Posterior cingulate gyrus (tissue), 11 donors: ENCODE results near the gene FYCO1.

Source experiments
- DNase-seq, 10 donors: peaks; one replicate each; pipeline versions ENCODE4 v3.0.0 to v3.0.0-alpha.2; 2020 to 2021; ENCODE audit warnings: mixed read lengths in 3 of 10
- intact Hi-C: fragments of 100-400 bp; cut with DNase I; formaldehyde crosslinking; loops from one replicate; pipeline ENCODE4 v1.15.1; 2023

The FYCO1 gene

DNA sequence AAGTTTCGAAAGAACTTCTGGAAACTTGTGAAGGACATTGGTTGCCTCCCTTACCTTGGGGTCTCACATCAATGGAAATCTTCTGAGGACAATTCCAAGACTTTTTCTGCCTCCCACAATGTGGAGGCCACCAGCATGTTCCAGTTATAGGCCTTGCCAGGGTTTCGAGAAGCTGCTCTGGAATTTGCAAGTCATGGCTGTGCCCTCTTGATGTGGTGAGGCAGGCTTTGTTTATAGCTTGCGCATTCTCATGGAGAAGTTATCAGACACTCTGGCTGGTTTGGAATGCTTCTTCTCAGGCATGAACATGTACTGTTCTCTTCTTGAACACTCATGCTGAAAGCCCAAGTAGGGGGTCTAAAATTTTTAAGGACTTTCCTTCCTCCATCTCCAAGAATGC is 48.3 kb downstream of the FYCO1 start:
- intact Hi-C loops: no loop called here

DNA sequence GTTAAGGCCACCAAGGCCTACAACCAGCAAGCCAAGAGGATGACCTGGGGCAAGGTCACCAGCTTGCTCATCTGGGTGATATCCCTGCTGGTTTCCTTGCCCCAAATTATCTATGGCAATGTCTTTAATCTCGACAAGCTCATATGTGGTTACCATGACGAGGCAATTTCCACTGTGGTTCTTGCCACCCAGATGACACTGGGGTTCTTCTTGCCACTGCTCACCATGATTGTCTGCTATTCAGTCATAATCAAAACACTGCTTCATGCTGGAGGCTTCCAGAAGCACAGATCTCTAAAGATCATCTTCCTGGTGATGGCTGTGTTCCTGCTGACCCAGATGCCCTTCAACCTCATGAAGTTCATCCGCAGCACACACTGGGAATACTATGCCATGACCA is 48.7 kb downstream of the FYCO1 start:
- intact Hi-C loops: no loop called here

More for the DNA sequence above, 48.3 kb downstream of the FYCO1 start:
- no peak for DNase-seq

DNA sequence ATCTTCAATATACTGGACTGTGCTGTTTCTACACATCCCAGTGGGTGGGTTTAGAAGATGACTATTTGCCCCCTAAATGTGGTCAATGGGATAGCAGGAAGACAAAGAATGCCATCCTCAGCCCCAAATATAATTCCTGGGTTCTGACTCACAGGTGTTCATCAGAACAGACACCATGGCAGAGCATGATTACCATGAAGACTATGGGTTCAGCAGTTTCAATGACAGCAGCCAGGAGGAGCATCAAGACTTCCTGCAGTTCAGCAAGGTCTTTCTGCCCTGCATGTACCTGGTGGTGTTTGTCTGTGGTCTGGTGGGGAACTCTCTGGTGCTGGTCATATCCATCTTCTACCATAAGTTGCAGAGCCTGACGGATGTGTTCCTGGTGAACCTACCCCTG is 49.3 kb downstream of the FYCO1 start:
- intact Hi-C loops: no loop called here
- DNase-seq: no peak

More for the DNA sequence above, 48.7 kb downstream of the FYCO1 start:
- DNase-seq: no peak

DNA sequence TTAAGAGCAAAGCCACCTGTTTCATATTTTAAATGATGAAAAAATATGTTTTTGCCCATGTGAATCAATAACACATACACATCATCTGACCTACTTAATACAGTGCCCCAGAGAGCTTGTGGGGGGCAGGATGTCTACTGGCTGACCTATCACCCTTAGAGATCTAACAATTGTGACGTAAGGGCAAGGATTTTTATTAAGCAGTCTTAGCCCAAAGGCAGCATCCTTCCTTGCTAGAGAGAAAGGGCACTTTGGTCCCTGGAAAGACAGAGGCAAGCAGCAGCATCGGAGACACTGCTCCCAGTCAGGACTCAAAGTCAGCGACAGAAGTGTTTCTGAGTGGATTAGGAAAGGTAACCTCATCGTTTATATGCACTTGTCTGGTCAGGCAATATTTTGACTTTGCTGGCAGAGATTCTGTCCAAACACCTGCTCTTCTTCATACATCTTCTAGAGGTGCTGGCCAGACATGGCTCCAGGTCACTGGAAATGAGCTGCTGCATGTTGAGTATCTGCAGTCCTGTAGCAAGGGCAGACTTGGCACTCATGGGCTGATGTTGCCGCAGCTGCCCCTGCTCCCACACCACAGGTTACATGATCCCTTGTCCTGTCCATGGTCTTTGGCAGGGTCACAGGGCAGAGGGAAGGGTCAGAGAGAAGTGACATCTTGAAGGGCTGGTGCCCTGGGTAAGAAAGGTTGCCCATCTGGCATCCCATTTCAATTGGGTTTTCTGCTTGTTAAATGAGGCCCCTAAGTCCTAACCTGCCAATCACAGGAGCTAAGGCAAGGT is 50.6 kb downstream of the FYCO1 start:
- no peak for DNase-seq
- intact Hi-C loops: no loop called here

DNA sequence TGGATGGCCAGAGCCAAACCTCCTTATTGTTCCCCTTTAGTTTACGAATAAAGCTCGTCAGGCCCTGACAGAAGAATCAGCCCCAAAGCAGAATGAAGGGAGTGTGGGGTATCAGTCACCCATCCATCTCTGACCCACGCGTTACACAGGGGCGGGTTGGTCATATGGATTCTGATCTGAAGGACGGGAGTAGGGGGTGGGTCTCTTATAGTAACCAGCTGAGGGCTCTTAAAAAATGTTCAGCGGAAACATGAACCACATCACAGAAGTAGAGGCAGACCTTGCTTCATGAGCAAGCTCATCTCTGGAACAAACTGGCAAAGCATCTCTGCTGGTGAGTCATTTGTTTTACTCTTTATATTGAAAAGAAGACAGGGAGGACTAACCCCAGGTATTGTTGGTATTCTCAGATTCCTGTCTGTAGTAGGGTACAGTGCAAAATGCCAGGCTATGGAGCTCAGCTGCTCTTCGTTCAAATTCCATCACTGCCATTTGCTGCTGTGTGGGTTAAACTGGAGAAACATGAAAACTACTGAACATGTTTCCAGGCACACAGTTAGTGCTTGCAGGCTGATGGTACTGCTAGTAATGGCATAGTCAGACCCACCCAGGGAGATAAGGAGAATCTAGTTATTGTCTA is 52.3 kb downstream of the FYCO1 start, which contains the start of gene CXCR6:
TSS of gene CXCR6 (plus strand) at position 258 of the 640 bp plus-strand sequence. CDS start 3,018 bp downstream, outside the sequence.
- intact Hi-C loops: no loop called here
- DNase-seq: no peak

DNA sequence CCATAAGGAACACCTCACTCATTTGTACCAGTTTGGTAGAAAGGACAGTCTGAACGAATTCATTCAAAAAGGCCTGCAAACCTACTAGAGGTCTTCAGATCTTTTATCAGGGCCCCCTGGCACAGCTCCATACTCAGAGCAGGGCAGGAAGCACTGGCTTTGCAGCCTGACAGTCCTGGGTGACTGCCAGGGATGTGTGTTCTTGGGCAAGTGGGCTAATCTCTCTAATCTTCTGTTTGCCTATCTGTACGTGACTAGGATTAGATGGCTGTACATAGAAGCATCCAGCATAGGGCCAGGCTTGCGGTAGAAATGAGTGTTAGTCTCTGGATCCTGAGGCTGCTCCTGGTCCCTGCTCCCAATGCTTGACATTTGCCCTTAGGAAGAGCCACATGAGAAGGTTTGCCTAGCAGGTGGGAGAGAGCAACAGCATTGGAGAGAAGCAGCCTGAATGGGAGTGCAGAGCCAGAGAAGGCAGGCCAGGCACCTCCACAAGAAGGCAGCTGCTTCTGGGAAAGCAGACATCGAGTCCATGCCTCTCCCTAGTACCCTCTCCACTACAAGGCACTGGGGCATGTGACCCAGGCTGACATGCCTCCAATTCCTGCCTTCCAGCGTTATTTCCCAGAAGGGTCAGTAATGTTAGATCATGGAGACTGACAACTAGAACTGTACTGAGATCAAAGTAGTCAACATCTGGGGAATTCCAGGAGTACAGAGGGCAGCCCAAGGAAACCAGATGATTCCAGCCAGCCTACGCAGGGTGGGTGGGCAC is 53.4 kb downstream of the FYCO1 start:
- peak in 1 of 10 donors; percentile 52 for DNase-seq
- intact Hi-C loops: no loop called here

DNA sequence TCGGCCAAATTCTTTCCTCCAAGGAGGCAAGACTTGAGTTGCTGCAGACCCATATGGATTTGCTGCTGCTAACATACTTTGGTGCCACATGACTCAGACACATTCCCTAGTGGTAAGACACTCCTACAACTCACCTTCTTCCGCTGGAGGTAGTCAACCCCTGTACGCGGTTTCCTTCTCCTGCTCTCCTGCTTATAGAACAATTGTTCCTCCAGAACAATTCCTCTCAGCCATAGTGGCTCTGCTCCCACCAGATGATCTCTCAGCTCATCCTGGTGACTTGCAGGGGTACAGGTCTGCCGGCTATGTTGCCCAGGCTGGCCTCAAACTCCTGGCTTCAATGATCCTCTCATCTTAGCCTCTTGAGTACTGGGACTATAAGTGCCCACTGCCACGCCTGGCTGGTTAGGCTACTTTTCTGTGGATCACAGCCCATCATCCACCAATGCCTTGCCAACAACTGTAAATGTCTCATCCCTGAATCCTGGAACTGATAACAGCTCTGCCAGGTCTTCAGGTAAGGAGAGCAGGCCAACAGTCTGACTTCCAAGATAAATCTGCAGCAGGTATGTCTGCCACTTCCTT is 54.8 kb downstream of the FYCO1 start:
- intact Hi-C loops: no loop called here
- no peak for DNase-seq

DNA sequence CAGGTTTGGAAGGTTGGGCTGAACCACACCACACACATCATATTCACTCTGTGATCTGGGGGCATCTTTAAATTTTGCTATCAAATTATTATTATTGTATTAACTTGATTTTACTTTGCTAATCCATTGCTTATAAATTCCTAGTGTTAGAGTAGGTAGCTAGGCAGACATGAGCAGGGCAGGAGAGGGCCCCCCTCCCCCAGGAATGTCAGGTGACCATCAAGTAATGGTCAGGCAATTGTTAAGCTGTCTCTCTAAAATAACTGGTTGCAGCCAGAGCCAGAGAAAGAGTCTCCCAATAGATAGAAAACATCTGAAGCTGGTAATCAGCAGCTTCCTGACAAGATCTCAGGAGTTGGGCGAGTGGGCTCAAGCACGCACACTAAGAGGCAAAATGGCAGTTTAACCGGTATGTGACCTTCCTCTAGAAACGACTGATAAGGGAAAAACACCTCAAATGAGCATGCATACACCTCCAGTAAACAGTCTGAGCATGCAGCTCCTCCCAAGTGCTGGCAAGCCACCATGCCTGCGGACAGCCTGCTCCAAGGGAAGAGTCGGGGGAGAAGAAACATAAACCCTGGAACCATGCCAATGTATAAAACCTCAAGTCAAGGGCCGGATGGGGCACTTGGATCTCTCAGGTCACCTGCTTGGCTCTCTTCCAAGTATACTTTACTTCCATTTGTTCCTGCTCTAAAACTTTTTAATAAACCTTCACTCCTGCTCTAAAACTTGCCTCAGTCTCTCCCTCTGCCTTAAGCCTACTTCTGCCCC is 55.4 kb downstream of the FYCO1 start:
- intact Hi-C loops: no loop called here
- peak in 1 of 10 donors; percentile 62 for DNase-seq

DNA sequence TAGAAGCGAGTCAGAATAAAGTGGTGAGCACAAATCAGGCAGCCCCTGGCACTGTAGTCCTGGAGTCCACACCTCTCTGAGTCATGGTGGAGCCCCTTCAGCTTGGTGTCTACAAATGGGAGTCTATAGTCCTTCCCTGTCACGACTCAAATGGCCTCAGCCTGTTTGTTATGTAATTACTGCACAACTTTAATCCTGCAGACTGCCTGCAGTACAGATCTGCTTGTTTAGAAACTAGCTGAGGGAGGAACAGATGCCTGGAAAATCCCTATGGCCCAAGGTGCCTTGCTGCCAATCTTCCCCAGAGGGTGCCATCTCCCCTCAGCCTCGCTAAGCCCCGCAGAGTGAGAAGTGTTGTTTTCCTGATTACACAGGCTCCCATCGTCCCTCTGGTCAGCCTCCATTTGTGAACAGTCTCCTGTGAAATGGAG is 56.3 kb downstream of the FYCO1 start:
- intact Hi-C loops: loop anchor here (1.0 to 10.0 kb wide), 3 partner anchors 140 to 897 kb away; partner anchors contain the start of gene CCR5
- peak in 1 of 10 donors; percentile 73 for DNase-seq

DNA sequence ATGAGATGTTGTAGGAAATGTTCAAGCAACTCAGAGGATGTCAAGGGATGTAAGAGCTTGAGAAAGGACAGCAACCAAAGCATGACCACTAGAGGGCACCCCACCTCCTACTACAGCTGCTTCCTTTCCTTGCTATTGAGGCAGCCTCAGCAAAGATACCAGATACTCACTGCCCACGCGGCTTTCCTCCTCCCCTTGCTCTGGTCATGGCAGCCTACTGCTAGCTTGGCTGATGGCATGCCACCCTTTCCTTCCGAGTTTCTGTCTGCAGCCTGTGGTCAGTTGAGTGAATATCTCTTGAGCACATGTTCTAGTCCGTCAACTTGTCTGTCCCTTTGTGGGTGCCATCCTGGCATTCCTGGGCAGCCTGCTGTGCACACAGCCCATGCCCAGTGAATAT is 56.8 kb downstream of the FYCO1 start:
- peak; percentile 71 to 97 (median 88) for DNase-seq
- intact Hi-C loops: loop anchor here (1.0 to 10.0 kb wide), 3 partner anchors 140 to 897 kb away; partner anchors contain the start of gene CCR5

DNA sequence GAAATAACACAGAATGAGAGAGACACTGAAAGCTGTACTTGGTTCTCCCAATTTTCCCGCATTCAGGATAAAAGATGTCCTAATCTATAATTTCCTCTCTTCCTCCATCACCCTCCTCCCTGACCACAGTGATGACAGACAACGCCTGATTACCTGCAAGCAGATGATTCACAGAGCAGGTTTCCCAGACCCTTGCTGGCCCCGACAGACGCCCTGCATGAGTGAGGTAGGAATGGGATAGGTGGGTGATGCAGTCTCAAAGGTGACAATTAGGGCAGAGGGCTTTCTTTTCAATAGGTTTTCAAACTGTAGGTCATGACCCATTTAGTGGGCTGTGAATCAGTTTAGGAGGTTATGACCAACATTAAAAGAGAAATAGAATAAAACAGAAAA is 57.6 kb downstream of the FYCO1 start:
- DNase-seq: no peak

DNA sequence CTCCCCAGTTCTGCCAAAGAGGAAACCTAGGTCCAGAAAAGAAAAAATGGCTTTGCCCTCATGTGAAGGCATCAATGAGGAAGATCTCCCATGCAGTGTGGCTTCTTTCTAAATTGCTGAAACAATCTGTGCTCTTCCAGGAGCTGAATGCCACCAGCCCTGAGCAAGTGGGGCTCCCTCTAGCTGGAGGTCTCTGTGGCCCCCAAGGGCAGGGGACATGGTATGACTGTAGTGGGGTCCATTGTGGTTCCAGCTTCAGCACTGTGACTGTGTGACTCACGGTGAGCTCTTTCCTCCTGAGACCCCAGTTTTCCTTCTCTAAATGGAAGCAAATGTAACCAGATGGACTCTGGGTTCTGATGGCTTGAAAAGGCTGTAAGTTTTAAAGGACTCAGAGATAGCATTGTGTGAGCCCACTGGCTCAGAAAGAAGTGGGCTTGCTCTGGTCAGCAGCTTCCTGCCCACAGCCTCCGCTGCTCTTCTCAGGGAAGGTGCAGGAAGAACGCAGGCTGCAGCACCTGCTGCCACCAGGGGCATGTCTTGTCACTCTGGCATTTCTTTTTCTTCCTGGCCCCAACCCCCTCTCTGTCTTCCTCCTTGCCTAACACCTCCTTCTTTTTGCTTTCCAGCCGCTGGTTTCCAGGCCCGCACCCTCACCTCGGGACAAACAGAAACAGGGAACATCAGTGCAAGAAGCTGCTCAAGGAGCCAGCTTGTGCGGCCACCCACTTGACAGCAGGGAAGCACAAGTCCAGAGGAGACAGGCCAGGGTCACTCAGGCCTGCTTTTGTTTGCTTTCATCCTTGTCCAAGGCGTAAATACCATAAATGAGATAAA is 58.2 kb downstream of the FYCO1 start:
- peak in 1 of 10 donors; percentile 62 for DNase-seq
- intact Hi-C loops: loop anchor here (5.0 to 10.0 kb wide), 2 partner anchors 437 to 895 kb away; partner anchors contain the start of gene CCR5

More for the DNA sequence above, 57.6 kb downstream of the FYCO1 start:
- intact Hi-C loops: loop anchor here (5.0 to 10.0 kb wide), 2 partner anchors 437 to 896 kb away; partner anchors contain the start of gene CCR5

DNA sequence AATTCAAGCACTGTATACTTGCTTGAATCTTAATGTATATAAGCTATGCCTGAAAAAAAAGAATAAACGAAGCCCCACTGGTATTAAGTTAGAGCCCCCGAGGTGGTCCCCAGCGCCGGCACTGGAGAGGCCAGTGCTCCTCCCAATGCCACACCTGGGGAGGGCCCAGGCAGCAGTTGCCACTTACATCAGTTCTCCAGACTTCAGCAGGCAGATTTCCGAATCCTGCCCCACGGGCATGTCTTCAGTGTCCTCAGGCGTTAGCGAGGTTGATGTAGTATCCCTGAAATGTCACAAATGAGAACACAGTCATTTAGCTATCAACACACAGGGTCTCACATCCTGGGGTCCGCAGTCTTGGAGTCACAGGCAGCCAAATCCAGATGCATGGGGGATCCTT is 59.4 kb downstream of the FYCO1 start:
- intact Hi-C loops: loop anchor here (5.0 to 10.0 kb wide), 2 partner anchors 439 to 894 kb away; partner anchors contain the start of gene CCR5
- no peak for DNase-seq

DNA sequence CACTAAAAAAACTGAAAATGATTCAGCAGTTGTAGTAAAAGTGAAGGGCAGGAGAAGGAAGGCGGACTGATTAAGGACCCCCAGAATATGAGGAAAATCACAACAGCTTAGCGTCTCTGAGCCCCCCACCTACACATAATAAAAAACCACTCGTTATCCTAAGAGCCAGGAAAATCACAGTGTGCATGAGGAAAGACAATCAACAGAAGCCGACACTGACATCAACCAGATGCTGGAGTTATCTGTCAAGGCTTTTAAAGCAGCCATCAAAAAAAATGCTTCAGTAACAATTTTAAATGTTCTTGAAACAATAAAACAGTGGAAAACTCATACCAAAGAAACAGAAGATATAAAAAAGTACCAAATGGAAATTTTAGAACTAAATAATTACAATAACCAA is 62.0 kb downstream of the FYCO1 start:
- no peak for DNase-seq
- intact Hi-C loops: loop anchor here (10.0 kb wide), 1 partner anchor 441 kb away; the partner anchor contains the start of gene CCR5

DNA sequence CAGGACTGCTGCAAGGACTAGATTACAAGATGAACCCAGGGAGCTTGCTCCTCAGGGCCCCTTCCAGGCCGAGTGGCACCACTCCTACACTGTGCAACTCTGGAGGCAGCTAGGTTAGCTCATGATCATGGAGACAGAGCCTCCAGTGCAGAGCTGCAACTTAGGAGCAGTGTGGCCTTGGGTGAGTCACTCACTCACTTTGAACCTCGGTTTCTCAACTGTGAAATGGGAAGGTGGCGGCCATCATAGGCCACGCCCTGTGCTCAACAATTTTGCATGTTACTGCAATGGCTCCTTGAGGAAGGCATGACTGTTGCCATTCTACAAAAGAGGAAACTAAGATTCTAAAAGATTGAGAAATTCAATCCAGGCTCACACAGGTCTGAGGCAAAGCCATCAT is 63.5 kb downstream of the FYCO1 start:
- DNase-seq: peak in 1 of 10 donors; percentile 67
- intact Hi-C loops: loop anchor here (10.0 kb wide), 1 partner anchor 443 kb away; the partner anchor contains the start of gene CCR5

DNA sequence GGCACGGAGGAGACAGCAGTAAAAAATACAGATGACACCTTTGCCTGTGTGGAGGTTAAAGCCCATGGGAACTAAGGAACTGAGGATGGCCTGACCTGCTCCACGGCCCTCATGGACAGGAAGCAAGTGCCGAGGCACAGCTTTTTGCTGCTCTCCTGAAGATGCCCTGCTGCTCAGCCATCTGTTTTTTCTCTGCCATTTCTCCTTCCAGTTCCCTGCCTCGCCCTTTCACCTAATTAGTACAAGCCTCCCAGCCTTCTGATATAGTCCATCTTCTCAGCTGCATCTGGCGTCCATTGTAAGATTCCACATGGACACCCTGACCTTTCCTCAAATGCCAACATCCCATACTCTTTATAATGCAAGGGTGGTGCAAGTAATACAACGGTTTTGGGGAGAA is 64.1 kb downstream of the FYCO1 start:
- intact Hi-C loops: loop anchor here (10.0 kb wide), 1 partner anchor 443 kb away; the partner anchor contains the start of gene CCR5
- no peak for DNase-seq

DNA sequence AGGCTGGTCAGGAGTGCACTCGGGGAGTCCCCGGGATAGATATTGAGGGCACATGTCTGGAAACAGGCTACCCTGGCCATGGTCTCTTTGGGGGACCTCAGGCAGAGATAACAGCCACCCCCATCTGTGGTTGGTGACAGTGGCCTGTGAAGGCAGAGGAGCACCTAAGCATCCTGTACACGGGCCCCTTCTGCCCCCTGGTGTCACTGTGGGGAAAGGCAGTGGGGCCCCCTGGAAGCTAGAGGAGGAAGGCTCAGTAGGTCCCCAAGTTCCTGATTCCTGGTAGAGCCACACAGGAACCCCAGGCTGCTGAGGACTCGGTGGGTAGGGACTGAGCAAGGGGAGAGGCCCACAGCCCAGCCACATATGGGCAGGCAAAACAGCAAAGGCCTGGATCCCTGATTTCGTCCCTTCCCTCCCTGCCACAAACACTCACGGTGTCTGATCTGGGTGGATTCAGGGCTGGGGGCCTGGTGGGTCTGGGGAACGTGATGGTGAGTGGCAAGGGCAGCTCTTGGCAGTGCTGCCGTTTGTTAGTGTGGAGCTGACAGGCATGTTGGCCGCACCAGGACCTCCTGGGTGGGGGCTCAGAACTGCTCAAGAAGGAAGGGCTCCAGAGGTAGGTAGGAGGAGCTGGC is 66.5 kb downstream of the FYCO1 start:
- intact Hi-C loops: loop anchor here (5.0 kb wide), 1 partner anchor 167 kb away; no protein-coding TSS in a partner anchor
- DNase-seq: peak; percentile 28 to 93 (median 61)

DNA sequence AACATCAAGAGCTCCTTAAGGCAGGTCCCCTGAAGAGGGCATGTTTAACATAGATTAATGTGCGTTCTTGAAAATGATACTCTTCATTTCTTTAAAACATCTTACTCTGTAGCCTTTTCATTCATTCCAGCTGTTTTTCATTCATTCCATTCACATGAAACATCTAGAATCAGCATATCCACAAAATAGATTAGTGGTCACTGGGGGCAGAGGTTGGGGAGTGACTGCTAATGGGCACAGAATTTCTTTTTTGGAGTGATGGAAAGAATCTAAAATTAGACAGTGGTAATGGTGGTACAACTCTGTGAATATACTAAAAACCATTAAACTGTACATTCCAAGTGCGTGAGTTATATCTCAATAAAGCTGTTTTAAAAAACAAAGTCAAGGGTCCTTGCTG is 67.7 kb downstream of the FYCO1 start:
- intact Hi-C loops: loop anchor here (5.0 kb wide), 1 partner anchor 166 kb away; no protein-coding TSS in a partner anchor
- DNase-seq: no peak
